Keratinocyte (primary cell): Measurements from ENCODE around the gene CDH13.

ENCODE experiments used
- EZH2 ChIP-seq: IDR thresholded peaks from one replicate; pipeline ENCODE4 v1.6.1; 2012; ENCODE audit warnings: inconsistent platforms, mild to moderate bottlenecking, low read length, moderate library complexity
- TF ChIP-seq, protein P1 (sequence below), 3 experiments: IDR thresholded peaks in 1 of 3; conservative IDR thresholded peaks in 1 of 3; optimal IDR thresholded peaks in 1 of 3; 2 replicates in 2 of 3; 3 replicates in 1 of 3; pipeline versions ENCODE3 to v1.5.1; 2011; ENCODE audit warnings: low read length in 3 of 3, mild to moderate bottlenecking in 3 of 3, moderate library complexity in 2 of 3, control low read depth in 1 of 3, inconsistent platforms in 1 of 3; ENCODE audit not compliant: insufficient read depth in 2 of 3; ENCODE audit errors: extremely low read depth in 1 of 3

DNA sequence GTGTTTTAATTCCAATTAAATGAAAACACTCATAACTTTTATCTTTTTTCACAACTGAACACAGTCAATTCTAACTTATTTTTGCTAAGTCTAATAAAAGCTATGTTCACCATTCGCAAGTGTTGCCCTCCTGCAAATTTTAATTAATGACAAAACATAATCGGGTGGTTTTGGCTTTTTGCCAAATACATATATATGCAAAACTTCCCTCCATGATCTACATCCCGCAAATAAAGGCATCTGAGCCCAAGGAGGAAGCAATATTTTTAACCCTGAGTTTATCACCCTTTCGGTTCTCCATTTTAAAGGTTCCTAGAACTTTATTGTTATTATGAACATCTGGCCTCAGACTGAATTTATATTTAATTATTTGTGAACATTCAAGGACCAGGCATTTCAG is 507.9 kb downstream of the CDH13 start:
- TF ChIP-seq, protein P1, sequence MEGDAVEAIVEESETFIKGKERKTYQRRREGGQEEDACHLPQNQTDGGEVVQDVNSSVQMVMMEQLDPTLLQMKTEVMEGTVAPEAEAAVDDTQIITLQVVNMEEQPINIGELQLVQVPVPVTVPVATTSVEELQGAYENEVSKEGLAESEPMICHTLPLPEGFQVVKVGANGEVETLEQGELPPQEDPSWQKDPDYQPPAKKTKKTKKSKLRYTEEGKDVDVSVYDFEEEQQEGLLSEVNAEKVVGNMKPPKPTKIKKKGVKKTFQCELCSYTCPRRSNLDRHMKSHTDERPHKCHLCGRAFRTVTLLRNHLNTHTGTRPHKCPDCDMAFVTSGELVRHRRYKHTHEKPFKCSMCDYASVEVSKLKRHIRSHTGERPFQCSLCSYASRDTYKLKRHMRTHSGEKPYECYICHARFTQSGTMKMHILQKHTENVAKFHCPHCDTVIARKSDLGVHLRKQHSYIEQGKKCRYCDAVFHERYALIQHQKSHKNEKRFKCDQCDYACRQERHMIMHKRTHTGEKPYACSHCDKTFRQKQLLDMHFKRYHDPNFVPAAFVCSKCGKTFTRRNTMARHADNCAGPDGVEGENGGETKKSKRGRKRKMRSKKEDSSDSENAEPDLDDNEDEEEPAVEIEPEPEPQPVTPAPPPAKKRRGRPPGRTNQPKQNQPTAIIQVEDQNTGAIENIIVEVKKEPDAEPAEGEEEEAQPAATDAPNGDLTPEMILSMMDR (optimal IDR thresholded peaks at IDR 0.05 in 1 of 3, IDR thresholded peaks at IDR 0.05 in 1 of 3, conservative IDR thresholded peaks at IDR 0.05 in 1 of 3; ENCODE audit: extremely low read depth in 1 of 3, insufficient read depth in 2 of 3, low read length in 3 of 3) = no peak
- TF ChIP-seq EZH2 = no peak
